ENCODE data around the gene HNRNPH2.
A peak's percentile ranks its signal among the peaks of the same experiment; 100 is the strongest.

The HNRNPH2 gene

GRCh38 chrX:101407748-101408531, at the start of gene HNRNPH2, which contains the start of gene GLA:
Gene HNRNPH2 (plus strand): TSS chrX:101408222. CDS start chrX:101411989, 3,767 bp downstream.
Gene GLA (minus strand): TSS chrX:101407925. CDS start chrX:101407903, 22 bp downstream.
- peak; percentile 90 for DNase-seq (ENCODE audit: low spot score)

DNA sequence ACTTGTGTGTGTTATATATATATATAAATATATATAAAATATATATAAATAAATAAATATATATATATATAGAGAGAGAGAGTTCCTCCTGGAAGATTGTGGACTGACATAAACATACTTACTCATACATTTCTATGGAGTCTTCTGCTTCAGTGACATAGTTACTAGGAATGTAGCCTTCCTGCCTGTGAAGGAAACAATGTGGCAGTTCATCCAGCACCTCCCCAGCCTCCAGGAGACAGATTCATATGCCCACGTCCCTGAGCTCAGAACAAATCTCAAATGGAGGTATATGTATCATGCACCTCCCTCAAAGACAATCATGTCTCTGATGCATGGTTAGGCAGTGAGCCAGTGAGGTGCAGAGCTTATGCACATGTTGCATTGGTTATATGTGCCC, 48.1 kb upstream of the HNRNPH2 start:
- DNase-seq (ENCODE audit: low spot score): peak; percentile 3

GRCh38 chrX:101360390-101360789, 47.6 kb upstream of the HNRNPH2 start:
- DNase-seq (ENCODE audit: low spot score): no peak

- no peak for DNase-seq (ENCODE audit: low spot score)
Measured at GRCh38 chrX:101362116-101362515, 45.9 kb upstream of the HNRNPH2 start.

DNA sequence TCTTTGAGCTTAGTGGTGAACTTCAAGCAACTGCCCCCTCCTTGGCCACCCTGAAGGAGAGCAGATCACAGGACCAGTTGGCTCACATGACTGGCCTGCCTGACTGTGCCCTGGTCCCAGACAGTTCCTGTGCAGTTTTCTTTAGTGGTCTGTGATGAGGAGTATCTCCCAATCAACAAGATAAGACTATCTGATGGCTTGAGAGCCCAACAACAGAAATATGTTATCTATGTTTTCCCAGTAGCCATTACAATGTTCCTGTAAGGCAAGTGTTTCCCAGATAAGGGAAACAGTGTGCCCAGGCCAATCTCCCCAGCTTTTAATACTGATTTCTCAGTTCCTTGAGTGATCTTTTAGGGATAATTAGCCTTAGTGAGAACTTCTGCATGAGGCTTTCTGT, 45.3 kb upstream of the HNRNPH2 start:
- no peak for DNase-seq (ENCODE audit: low spot score)

GRCh38 chrX:101365301-101365795, 42.7 kb upstream of the HNRNPH2 start:
- DNase-seq (ENCODE audit: low spot score): no peak

DNA sequence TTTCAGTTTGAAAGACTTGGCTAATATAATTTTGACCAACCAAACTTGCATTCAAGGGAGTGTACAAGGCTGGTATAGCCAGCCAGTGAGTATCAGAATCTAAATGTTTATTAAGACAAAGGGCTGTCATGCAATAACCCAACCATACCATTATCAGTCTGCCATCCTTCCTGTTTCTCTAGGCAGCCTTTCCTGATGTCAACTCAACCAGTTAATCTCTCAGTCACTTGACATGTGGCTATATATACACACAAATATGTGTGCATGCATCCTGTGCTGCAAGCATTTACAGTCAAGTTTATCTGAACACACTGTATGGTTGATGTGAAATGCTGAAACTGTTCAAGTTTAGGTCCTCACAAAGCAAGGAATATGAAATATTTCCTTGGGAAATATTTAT, 39.2 kb upstream of the HNRNPH2 start:
- no peak for DNase-seq (ENCODE audit: low spot score)

DNA sequence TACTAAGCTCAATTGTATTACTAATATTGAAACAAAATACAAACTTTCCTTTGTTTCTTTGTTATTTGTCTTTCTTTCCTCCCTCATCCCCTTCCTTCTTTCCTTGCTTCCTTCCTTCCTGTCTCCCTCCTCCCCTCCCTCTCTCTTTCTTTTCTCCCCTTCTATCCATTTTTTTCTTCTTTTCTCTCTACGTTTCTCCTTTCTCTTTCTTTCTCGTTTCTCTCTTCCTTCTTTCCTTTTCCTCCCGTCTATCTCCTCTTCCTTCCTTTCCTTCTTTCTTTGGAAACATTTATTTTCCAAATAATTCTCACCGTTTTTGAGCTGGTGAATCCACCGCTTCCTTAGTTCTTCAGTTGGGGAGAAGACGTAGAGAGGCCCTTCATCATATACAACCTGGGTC, 38.3 kb upstream of the HNRNPH2 start:
- DNase-seq (ENCODE audit: low spot score): no peak

DNA sequence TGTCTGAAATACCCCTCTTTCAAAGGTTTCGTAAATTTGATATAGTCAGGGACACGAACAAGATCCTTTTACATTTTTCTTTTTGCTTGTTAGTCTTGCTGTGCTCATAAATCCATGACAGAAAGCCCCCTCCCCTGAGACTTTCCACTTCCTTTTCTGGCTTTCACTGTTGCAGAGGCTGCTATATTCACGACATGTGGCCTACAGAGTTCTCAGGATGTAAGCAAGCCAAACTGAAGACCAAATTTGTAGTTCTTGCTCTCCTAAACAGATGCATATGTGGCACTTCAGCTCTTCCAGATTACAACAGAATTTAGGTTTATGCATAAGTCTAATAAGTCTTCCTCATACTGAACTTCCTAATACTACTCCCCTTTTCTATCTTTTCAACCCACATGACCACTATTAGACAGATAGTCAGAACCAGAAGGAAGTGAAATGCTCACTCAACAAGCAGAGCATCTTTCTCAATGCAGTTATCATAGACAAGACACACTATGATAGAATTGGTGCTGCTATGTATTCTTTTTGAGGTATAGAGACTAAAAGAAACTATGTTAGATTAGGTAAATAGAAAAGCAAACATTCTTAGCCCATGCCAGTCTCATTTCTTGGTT, 37.0 kb upstream of the HNRNPH2 start:
- DNase-seq (ENCODE audit: low spot score): no peak

DNA sequence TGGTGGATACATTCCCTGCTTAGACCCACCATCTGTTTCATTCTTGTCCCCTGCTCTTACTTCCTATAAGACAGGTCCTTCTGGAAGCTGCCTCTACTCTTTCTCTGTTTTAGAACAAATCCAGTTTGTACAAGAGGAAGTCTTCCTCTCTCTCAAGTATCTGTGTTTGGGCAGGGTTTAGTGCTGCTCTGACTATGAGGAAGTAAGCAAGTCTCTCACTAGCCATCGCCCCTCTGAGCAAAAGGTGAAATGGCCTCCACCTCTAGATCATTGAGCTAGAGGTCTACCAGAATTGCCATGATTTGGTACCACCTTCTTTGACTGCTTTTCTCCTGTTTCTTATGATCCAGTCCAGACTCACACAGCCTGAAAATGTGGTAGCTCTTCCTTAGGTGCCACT, 30.5 kb upstream of the HNRNPH2 start:
- no peak for DNase-seq (ENCODE audit: low spot score)

DNA sequence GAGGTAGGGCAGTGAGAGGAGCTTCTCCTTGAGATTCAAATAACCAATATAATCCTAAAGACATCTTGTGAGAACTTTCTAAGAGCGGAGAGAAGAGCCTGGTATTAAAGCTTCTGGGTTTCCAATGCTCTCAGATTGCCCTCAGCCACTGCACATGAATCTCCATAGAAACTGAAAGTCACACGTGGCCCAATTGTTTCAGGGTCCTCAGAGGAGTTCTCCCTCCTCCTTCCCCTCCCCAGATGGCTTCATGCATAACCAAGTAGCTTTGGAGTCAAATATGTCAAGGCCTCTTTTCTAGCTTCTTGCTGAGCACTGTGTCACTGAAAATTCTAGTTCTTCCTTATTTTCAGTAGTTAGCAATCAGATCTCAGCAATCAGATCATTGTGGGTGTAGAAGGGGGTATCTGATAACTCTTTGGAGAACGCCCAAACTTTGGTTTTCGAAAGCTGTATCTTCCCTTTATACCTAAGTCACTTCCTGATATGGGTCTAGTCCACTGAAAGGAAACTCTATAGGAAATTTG, 24.3 kb upstream of the HNRNPH2 start:
- DNase-seq (ENCODE audit: low spot score): no peak

DNA sequence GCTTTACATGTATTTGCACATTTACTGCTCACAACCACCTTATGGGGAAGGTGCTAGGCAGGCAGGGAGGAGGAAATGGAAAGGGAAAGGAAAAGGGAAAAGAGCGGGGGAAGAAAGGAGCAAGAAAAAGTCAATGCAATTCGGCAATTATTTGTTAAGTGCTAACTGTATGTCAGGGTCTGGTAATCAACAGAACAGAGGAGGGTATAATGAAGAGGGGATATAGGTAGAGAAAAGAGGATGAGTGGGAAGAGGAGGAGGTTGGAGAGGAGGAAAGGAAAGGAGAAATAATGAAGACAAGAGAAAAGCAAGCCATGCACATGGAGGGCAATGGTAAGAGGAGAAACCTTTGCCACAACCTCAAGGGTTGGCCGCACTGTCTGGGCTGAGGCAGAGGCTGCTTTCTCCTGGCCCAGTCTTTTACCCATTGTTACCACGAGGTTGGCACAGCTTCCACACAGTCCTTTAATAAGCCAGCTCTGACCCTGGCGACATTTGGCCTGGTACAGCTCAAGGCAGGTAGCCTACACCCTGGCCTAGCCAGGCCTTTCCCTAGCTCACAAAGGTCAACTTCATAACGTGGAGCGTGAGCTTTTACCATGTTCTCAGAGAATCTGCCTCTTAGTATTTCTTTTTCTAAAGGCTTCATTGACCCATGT, 22.9 kb upstream of the HNRNPH2 start:
- no peak for DNase-seq (ENCODE audit: low spot score)

GRCh38 chrX:101385795-101386541, 22.1 kb upstream of the HNRNPH2 start, which contains the start of gene BTK:
Gene BTK (minus strand): TSS chrX:101386191. CDS start chrX:101375284, 10,907 bp downstream.
- DNase-seq (ENCODE audit: low spot score): no peak

DNA sequence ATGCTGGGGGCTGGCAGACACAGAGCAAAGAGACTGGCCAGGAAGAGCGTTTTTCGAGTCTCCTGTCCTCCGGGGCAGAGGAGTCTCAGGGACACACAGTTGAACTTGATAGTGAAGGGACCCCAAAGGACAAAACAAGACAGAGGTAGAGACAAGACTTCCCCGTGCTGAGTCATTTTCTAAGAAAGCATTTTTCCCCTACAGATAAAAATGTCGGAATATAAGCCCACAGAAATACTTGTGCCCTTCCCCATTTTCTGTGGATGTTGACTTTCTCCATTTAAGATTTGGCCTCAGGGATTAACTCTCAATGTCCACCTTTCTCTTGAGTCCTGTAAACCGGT, 21.5 kb upstream of the HNRNPH2 start:
- no peak for DNase-seq (ENCODE audit: low spot score)

DNA sequence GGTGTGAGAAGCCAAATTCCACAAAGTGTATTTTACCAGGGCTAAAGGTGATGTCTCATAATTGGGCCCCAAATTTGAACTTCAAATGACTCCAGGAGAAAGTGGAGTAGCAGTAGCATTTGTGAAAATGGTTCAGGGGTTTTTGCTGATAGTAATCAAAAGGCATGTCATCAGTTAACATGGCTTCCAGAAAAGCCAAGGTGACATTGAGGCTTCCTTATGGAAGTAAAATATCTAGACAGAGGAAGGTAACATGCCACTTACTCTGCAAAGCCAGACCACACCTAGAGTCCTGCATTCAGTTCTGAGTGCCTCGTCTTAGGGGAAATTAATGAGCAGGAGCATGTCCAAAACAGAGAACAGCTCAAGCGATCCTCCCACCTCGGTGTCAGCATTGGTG, 19.4 kb upstream of the HNRNPH2 start:
- no peak for DNase-seq (ENCODE audit: low spot score)

GRCh38 chrX:101390664-101391525, 17.1 kb upstream of the HNRNPH2 start, which contains the start of gene RPL36A:
Gene RPL36A (plus strand): TSS chrX:101391011. CDS start chrX:101391044, 33 bp downstream.
- peak; percentile 89 for DNase-seq (ENCODE audit: low spot score)

DNA sequence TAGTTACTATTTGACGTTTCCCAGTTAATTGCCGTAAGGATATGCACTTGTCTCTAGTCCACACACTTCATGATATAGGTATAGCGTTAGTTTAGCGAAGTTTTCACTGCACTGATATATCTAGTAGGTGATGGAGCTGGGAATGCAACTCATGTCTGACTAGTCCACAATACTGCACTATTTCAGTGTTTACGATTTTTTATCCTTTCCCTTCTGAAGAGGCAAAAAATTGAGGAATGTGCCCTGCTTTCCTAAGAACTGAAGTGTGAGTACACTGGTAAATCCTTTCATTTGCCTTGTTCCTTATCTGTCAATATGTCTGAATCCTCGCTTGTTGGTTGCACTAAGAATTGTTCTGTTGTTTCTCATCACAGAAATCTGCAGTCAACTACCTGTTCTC, 16.2 kb upstream of the HNRNPH2 start:
- DNase-seq (ENCODE audit: low spot score): no peak

GRCh38 chrX:101393530-101394305, 14.3 kb upstream of the HNRNPH2 start:
- no peak for DNase-seq (ENCODE audit: low spot score)

GRCh38 chrX:101394372-101394771, 13.7 kb upstream of the HNRNPH2 start:
- no peak for DNase-seq (ENCODE audit: low spot score)

DNA sequence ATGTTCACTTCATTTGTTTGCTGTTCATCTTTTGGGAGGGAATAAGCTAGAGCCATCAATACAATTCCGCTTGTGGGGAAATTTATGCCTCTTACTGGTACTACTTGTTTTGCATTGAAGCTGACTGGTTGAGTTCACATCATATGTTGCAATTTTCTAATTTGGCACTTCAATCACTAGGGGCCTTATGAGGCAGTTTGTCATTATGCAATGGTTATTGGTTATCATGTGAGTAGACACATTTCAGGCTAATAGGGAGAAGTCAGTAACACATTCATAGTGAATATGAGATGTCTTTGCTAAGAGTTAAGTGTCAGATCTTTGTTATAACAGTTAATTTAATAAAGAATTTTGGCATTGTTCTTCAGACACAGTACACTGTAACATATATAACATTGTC, 12.2 kb upstream of the HNRNPH2 start:
- DNase-seq (ENCODE audit: low spot score): peak; percentile 3
